ENCODE data around the gene RASGEF1B. TPM values are rescaled to one million over a fixed set of nuclear protein-coding genes. Genes with fewer than 3 reads are reported as not detected.

RASGEF1B gene
- total RNA-seq, 1 experiment from 2014 or later = 8.1 TPM

- Histone ChIP-seq H3K27me3 (replicated peaks; ENCODE audit: insufficient read depth, low read depth, low read length, poor library complexity) (no peaks in the 10 kb centered on the region), H3K9me3 (ENCODE audit: low read depth, low read length, poor library complexity, severe bottlenecking) (no peaks in the 10 kb centered on the region), H3K4me3 (ENCODE audit: low read depth, low read length, poor library complexity, severe bottlenecking) (no peak overlapping the region), H3K27ac (ENCODE audit: low read depth, low read length, poor library complexity, severe bottlenecking) (no peak overlapping the region), H3K36me3 (ENCODE audit: insufficient read depth, low read length, poor library complexity, severe bottlenecking) (peaks cover 8% of the 10 kb centered on the region), H3K4me1 (ENCODE audit: insufficient read depth, low read length, poor library complexity, severe bottlenecking) (no peaks in the 10 kb centered on the region)
- intact Hi-C loops (cut with micrococcal nuclease; ENCODE audit: unreplicated experiment) = no loop called here
- CTCF ChIA-PET = no interaction called here
- DNase-seq (ENCODE audit: low spot score) = no peak
- BruUV-seq (replicated peaks) = no TSS peak
- TF ChIP-seq EZH2 (IDR thresholded peaks at IDR 0.05; ENCODE audit: borderline replicate concordance, low read depth, low read length, poor library complexity, severe bottlenecking) = no peak
- no peak for TF ChIP-seq CTCF (conservative IDR thresholded peaks at IDR 0.05; ENCODE audit: low read depth, low read length)
- POLR2A ChIA-PET (ENCODE audit: low non-redundant PET) = no interaction called here
These were observed 39.7 kb downstream of the RASGEF1B start for GRCh38 chr4:81431971-81432370.

GRCh38 chr4:81429607-81430006, 42.1 kb downstream of the RASGEF1B start:
- CTCF ChIA-PET = no interaction called here
- TF ChIP-seq CTCF (conservative IDR thresholded peaks at IDR 0.05; ENCODE audit: low read depth, low read length) (no peak), EZH2 (IDR thresholded peaks at IDR 0.05; ENCODE audit: borderline replicate concordance, low read depth, low read length, poor library complexity, severe bottlenecking) (no peak)
- intact Hi-C loops (cut with micrococcal nuclease; ENCODE audit: unreplicated experiment) = no loop called here
- no peaks in the 10 kb centered on the region for H3K9me3 ChIP-seq (ENCODE audit: low read depth, low read length, poor library complexity, severe bottlenecking)
- H3K27me3 ChIP-seq (replicated peaks; ENCODE audit: insufficient read depth, low read depth, low read length, poor library complexity) = no peaks in the 10 kb centered on the region
- H3K27ac ChIP-seq (ENCODE audit: low read depth, low read length, poor library complexity, severe bottlenecking) = no peak overlapping the region
- BruUV-seq (replicated peaks) = no TSS peak
- no peak overlapping the region for H3K4me3 ChIP-seq (ENCODE audit: low read depth, low read length, poor library complexity, severe bottlenecking)
- H3K4me1 ChIP-seq (ENCODE audit: insufficient read depth, low read length, poor library complexity, severe bottlenecking) = no peaks in the 10 kb centered on the region
- DNase-seq (ENCODE audit: low spot score) = no peak
- POLR2A ChIA-PET (ENCODE audit: low non-redundant PET) = no interaction called here
- peaks cover 8% of the 10 kb centered on the region for H3K36me3 ChIP-seq (ENCODE audit: insufficient read depth, low read length, poor library complexity, severe bottlenecking)

- POLR2A ChIA-PET (ENCODE audit: low non-redundant PET) = interaction anchor here (0.7 kb wide), 1 partner anchor 1894 kb away, joined by 3 read pairs; no protein-coding TSS in a partner anchor
- no TSS peak for BruUV-seq (replicated peaks)
- peaks cover 8% of the 10 kb centered on the region for H3K36me3 ChIP-seq (ENCODE audit: insufficient read depth, low read length, poor library complexity, severe bottlenecking)
These were observed 42.7 kb downstream of the RASGEF1B start for GRCh38 chr4:81429031-81429430.

More at GRCh38 chr4:81429031-81429430, 42.7 kb downstream of the RASGEF1B start:
- Histone ChIP-seq H3K4me1 (ENCODE audit: insufficient read depth, low read length, poor library complexity, severe bottlenecking) (no peaks in the 10 kb centered on the region), H3K27me3 (replicated peaks; ENCODE audit: insufficient read depth, low read depth, low read length, poor library complexity) (no peaks in the 10 kb centered on the region), H3K9me3 (ENCODE audit: low read depth, low read length, poor library complexity, severe bottlenecking) (no peaks in the 10 kb centered on the region), H3K4me3 (ENCODE audit: low read depth, low read length, poor library complexity, severe bottlenecking) (no peak overlapping the region), H3K27ac (ENCODE audit: low read depth, low read length, poor library complexity, severe bottlenecking) (no peak overlapping the region)
- CTCF ChIA-PET = no interaction called here
- no peak for DNase-seq (ENCODE audit: low spot score)
- intact Hi-C loops (cut with micrococcal nuclease; ENCODE audit: unreplicated experiment) = no loop called here
- no peak for TF ChIP-seq CTCF (conservative IDR thresholded peaks at IDR 0.05; ENCODE audit: low read depth, low read length)
- no peak for TF ChIP-seq EZH2 (IDR thresholded peaks at IDR 0.05; ENCODE audit: borderline replicate concordance, low read depth, low read length, poor library complexity, severe bottlenecking)
